Erythroblast (primary cell): Measurements from ENCODE around the gene SYT13.

Experiments
- DNase-seq, 2 experiments: peaks; one replicate each; lab custom pipeline; 2025; lab: John Stamatoyannopoulos, UW
- GATA1 ChIP-seq: IDR thresholded peaks from 2 replicates; pipeline ENCODE4 v1.6.1; 2011; ENCODE audit warnings: low read depth, mild to moderate bottlenecking, control low read depth, low read length, moderate library complexity
- POLR2A ChIP-seq: IDR thresholded peaks from 2 replicates; pipeline ENCODE4 v1.6.1; 2011; ENCODE audit warnings: mild to moderate bottlenecking, low read length

Gene SYT13, protein sequence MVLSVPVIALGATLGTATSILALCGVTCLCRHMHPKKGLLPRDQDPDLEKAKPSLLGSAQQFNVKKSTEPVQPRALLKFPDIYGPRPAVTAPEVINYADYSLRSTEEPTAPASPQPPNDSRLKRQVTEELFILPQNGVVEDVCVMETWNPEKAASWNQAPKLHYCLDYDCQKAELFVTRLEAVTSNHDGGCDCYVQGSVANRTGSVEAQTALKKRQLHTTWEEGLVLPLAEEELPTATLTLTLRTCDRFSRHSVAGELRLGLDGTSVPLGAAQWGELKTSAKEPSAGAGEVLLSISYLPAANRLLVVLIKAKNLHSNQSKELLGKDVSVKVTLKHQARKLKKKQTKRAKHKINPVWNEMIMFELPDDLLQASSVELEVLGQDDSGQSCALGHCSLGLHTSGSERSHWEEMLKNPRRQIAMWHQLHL

DNA sequence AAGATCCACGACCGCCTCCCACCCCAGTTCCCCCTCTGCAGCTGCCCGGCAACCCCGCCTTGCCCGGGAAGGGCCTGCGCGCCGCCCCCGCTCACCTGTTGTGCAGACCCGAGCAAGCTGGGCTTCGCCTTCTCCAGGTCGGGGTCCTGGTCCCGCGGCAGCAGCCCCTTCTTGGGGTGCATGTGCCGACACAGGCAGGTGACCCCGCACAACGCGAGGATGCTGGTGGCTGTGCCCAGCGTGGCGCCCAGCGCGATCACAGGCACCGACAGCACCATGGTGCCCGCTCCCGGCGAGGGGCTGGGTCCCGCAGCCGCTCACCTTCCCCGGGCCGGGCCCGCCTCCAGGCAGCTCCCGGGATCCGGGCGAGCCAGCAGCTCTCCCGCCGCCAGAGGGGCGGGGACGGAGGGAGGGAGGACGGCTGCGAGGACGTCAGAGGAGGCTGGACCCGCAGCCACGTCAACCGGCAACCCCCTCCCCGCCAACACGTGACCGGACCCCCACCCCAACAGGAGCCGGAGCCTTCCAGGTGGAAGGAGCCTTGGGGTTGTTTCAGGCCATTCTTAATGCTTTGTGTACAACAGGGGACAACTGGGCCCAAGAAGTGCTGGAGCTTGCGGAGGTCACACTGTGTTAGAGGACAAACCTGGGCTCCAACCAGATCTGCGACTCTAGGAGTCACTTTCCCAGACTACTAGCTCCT, at the start of gene SYT13:
Gene SYT13, minus strand, starts transcription at position 412 of the 703 bp plus-strand sequence. Its CDS starts 134 bp downstream, at position 278.
- TF ChIP-seq GATA1 (no peak), POLR2A (no peak)
- no peak for DNase-seq

GRCh38 chr11:45335434-45335833, 49.3 kb upstream of the SYT13 start:
- TF ChIP-seq GATA1 = no peak
- no peak for TF ChIP-seq POLR2A
- DNase-seq = no peak

- TF ChIP-seq GATA1 (no peak), POLR2A (no peak)
- DNase-seq = no peak
These were observed 48.7 kb upstream of the SYT13 start for GRCh38 chr11:45334836-45335235.

- no peak for DNase-seq
- TF ChIP-seq POLR2A (no peak), GATA1 (no peak)
These were observed 48.3 kb upstream of the SYT13 start for GRCh38 chr11:45334410-45334809.

DNA sequence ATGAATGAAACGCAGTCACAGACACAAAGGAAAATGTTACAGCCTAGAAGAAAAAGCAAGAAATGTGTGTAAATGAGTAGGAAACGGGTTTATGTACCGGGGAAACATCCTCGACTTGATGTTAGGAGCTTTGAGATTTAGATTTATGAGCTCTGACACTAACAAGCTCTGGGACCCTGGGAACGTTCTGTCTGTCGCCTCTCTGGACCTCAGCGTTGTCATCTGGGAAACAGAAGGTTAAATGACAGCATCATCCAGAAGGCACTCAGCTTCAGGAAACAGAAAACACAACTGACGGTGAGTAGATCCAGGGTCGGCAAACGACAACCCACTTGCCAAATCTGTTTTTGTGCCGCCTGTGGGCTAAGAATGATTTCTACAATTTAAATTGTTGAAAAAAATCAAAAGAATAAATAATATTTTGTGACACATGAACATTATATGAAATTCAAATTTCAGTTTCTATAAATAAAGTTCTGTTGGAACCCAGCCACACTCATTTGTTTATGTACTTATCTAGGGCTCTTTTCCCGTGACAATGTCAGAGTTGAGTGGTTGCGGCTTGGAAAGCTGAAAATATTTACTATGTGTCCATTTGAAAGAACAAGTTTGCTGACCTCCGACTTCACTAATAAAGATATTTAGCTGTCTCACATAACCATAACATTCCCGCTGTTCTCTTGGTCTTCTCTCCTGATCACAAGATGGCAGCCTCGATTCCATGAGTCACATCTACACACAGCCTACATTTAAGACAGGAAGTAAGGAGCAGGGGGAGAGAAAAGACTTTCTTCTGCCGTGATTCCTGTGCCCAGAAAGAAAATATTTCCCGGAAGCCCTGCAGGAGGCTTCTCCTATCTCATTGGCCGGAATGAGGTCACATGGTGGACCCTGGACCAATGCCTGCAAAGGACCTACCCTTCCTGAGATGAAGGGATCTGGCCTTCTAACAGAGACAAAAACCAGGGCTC, 47.1 kb upstream of the SYT13 start:
- peak in 1 of 2 experiments; percentile 11 for DNase-seq
- no peak for TF ChIP-seq GATA1
- no peak for TF ChIP-seq POLR2A

DNA sequence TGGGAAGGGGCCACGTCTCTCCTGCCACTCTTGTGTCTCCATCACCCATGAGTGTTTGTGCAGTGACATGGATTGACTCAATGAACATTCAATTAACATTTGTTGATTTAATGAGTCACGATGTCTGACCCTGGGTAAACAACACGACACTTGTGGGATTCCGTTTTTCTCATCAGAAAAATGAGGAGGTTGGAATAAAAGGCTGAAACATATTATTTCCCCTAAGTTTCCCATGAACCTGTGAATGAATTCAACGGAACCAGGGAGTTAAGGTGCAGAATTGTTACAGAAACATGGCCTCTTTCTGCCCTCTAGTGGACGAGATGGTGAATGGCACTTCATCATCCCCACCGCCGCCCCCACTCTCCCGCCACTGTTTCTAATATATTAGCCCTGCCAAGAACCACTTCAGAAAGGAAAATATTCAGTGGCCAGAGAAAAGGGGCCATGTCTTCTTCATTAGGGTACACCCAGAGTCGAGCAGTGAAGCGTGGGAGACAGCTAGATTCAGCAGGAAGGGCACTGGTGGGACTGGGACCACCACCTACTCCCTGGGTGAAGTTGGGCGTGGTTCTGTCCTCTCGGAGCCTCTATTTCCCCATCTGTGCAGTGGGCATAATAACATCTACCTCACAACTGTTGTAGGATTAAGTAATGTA, 46.3 kb upstream of the SYT13 start:
- TF ChIP-seq GATA1 (no peak), POLR2A (no peak)
- peak; percentile 28 to 64 for DNase-seq

GRCh38 chr11:45331839-45332238, 45.7 kb upstream of the SYT13 start:
- TF ChIP-seq GATA1 = no peak
- DNase-seq = no peak

- DNase-seq = no peak
- TF ChIP-seq GATA1 (no peak), POLR2A (no peak)
These were observed 42.6 kb upstream of the SYT13 start for GRCh38 chr11:45328726-45329125.

DNA sequence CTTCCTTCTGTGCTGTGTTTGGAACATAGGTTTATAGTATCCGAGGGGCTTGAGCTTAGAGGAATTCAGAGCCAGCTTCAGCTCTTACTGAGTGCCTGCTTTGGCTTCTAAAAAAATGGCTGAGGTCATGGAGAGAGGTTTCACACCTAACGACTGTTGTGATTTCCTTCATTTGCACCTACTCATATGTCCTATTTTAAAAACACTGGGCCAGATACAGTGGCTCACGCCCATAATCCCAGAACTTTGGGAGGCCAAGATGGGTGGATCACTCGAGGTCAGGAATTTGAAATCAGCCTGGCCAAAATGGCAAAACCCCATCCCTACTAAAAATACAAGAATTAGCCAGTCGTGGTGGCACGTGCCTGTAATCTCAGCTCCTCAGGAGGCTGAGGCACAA, 38.3 kb upstream of the SYT13 start:
- DNase-seq = no peak
- TF ChIP-seq GATA1 (no peak), POLR2A (no peak)

DNA sequence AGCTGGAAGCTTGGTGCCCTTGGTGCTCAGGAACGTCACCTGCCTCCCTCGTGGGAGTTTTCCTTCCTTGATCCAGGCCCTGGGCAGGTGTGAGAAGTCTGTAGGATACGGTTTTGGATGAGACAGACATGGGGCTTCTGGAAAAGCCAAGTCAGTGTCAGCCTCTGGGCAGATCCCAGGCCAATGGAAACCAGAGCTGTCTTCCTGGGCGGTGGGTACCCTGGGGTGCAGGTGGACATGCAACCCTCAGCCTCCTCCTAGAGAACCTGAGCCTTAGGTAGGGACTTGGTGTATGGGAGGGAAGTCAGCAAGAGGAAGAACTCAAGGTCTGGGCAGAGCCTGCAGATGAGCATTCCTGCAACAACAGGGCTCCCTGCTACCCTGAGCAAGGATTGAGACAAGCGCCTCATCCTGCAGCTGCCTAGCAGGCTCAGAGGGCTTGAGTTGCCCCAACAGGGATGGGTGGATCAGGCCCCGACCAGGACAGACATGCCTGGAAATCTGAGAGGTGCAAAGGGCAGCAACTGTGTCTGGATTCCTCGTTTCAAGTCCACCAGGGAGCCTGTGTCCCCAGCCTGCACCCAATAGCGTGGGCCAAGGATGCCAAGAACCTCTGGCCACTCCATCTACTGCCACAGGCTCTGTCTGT, 37.6 kb upstream of the SYT13 start:
- DNase-seq = no peak
- TF ChIP-seq GATA1 (no peak), POLR2A (no peak)

DNA sequence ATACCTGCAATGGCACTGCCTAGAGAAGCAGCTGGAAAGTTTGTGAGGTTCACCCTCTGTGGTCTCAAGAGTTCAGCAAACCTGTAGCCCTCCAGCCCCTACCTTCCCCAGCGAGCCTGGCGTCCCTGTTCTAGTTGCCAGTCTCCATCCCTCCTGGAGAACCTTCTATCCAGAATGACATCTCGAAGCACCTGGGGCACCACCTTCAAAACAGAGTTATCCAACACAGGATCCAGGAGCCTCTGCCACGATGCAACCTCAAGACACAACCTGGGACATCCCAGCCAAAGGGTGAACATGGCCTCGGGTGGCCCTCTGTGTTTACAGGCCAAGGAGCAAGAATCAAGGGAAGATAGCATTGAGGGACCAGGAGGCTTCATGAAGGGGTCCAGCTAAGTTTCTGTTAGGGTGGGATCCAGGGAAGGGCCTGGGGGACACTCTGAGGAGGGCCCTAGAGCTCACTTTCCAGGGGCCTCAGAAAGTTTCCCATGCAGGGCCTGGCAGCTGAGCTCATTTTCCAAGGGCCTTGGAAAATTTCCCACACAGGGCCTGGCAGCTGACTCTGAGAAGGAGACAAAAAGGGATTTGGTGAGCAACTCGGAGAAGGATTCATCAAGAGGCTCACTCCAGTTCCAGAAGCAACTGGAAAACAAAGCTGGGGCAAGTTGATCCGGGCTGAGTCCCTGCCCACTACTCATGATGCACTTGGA, 36.9 kb upstream of the SYT13 start:
- no peak for DNase-seq
- TF ChIP-seq GATA1 = no peak
- TF ChIP-seq POLR2A = no peak

DNA sequence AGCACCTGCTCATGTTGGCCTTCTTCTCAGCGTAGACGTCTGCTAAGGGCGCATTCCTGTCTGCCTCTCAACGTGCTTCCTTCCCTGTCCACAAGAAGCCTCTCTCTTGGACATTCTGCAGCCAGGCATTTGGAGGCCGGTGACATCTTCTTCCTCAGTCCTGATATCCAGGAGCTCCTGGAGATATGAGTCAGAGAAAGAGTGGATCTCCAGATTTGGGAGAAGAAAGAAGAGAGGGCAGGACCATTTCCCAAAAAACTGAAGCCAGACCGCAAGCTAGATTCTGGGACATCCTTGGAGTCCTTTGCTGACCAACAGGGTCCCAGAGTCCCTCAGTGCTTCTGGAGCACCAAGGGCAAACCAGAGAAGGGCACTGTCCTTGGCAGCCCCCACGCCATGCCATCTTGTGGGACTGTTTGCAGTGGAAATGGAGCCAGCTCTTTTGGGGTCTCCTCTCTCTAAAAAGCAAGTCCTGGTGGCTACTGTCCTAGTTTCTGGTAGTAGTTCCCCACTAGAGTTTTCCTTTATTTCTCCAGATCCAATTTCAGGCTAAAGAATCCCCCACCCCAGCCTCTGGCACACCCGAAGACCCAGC, 36.1 kb upstream of the SYT13 start:
- no peak for DNase-seq
- TF ChIP-seq POLR2A = no peak
- TF ChIP-seq GATA1 = no peak
